Activated naive CD4-positive, alpha-beta T cell treated with Interleukin-2 at 50 U/mL for 16 hours (primary cell): ENCODE results near the gene PRKN.
"Not testable (repeated sequence)": the region's sequence is repeated elsewhere in the genome, so short reads cannot be mapped to it uniquely, and the experiment has no call there.

ENCODE experiments used
- DNase-seq: peaks from one replicate; pipeline ENCODE4 v3.0.0-alpha.2; 2020

PRKN gene

GRCh38 chr6:161882196-161882765 lies 845.3 kb downstream of the PRKN start:
- DNase-seq = no peak

GRCh38 chr6:161880056-161880455 lies 847.5 kb downstream of the PRKN start:
- DNase-seq = no peak

GRCh38 chr6:161876231-161876630 lies 851.3 kb downstream of the PRKN start:
- no peak for DNase-seq

- no peak for DNase-seq
Observed at GRCh38 chr6:161870236-161870901, 857.2 kb downstream of the PRKN start.

GRCh38 chr6:161869491-161869890 lies 858.1 kb downstream of the PRKN start:
- no peak for DNase-seq

DNA sequence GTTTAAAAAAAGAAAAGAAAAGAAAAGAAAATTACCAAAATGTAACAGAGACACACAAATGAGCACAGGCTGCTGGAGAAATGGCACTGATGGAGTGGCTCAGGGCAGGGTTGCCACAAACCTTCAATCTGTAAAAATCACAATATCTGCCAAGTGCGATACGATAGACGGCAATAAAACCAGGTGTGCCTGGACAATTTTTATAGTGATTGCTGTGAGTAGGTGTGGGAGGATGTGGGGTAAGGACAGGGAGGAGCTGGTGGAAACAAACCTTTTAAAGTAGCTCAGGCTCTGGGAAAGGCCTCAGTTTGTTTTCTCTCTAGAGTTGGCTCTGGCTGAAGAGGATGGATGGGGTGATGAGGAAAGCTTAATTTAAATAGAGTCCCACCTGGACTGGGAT lies 861.0 kb downstream of the PRKN start:
- no peak for DNase-seq

GRCh38 chr6:161861061-161861460 lies 866.5 kb downstream of the PRKN start:
- not testable (repeated sequence) for DNase-seq

- DNase-seq = no peak
Observed at GRCh38 chr6:161853657-161854056, 873.9 kb downstream of the PRKN start.

GRCh38 chr6:161851486-161851885 lies 876.1 kb downstream of the PRKN start:
- not testable (repeated sequence) for DNase-seq

GRCh38 chr6:161850562-161850961 lies 877.0 kb downstream of the PRKN start:
- no peak for DNase-seq

GRCh38 chr6:161847628-161848027 lies 879.9 kb downstream of the PRKN start:
- no peak for DNase-seq

- no peak for DNase-seq
Observed at GRCh38 chr6:161844804-161845203, 882.8 kb downstream of the PRKN start.

DNA sequence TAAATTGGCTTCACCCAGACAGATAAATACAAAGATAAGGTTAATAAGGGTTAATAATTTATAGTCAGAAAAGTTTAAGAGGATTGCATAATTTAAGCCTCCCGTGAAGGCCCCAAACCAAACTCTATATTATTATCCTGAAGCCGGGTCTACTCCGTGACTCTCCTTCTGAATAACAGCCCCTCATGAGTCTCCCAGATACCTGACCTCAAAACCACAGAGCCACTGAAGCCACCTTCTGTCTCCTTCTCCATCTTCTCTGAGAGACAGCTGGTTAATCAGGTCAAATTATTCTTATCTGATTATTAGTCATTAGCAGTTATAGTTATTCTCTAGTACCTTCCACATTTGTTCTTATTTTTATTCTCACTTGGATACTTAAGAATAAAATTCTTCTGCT lies 884.5 kb downstream of the PRKN start:
- DNase-seq = no peak

- no peak for DNase-seq
Observed at GRCh38 chr6:161840380-161840779, 887.2 kb downstream of the PRKN start.

GRCh38 chr6:161838306-161839035 lies 889.1 kb downstream of the PRKN start:
- DNase-seq = no peak

- DNase-seq = no peak
Observed at GRCh38 chr6:161837854-161838253, 889.7 kb downstream of the PRKN start.

DNA sequence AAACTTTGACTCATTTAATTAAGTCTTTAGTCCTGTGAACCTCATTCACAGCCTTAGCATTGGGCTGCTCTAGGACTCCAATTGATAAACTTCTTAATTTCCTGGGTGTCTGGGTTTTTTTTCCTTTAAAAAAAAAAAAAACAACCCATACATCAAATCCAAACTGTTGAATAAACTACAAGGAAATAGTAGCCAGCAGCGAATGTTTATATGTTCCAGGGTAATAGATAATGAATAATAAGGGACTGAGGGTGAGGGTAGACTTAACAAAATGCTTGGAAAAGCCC lies 890.2 kb downstream of the PRKN start:
- DNase-seq = no peak

DNA sequence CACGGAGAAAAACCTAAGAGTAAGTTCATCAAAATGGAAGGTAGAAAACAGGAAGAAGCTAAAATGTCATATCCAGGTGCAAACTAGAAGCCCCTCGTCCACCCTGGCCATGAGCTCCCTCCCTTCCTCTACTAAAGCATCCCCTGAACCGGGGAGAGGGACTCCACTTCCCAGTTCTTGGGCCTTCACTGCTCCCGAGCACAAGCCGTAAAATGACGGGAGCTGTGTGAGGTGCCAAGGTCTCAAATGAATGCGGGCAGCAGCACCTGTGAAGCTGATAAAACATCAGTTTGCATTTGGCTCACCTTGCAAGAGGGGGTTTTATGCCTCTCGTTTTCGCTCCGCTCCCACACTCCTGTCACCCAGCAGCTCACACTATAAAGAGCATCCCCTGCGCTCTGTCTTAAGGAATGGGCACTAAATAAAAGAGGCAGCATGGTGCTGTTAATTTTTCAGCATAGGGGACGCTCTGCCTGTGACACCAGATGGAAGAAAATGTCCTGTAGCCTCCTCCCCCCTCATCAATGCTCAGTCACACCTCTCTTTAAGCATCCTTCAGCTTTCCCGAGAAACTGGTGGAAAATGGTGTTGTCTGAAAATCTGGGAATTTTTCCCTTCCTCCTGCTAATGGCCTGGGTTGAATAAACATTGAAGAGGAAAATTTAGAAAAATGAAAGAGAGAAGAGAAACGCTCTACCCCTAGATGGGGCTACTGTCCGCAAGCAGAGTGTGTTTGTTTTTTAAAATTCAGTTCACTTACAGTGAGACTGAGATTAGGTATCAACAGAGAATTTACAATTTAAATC lies 890.7 kb downstream of the PRKN start:
- DNase-seq = no peak

GRCh38 chr6:161835500-161836215 lies 891.9 kb downstream of the PRKN start:
- no peak for DNase-seq

- no peak for DNase-seq
Observed at GRCh38 chr6:161834426-161834825, 893.1 kb downstream of the PRKN start.

DNA sequence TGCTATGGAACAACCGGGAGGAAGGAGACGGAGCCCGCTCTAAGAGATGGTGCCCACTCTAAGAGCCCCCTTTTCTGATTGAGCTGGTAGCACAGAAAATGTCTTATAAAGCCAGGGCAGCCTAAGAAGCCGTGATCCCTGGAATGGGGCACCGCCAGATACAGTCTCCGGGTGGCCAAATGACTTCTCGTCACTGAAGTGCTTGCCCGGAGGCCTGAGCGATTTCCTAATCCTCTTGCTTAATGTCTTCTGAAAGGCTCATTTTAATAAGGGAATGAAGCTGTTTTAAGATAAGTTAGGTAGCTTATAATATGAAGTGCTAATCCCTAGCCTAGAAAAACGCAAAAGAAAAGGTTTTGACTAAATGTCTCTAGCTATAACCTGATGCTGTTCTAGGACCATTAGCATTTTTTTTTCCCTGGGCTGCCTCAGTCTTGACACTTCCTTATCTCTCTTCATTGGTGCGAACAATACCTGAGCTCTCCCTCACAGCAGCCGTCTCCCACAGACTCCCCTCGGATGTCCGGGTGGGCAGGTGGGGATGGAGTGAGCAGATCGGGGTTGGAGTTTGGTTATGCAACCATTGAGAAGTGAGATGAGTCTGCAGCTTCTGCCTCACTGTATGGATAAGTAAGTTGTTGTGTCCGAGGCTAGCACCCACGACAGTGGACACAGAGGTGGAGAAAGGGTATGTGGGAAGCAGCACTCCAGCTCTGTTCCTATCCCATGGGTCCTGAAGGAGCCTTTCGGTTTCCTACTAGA lies 894.3 kb downstream of the PRKN start:
- DNase-seq = no peak

- no peak for DNase-seq
Observed at GRCh38 chr6:161832622-161833021, 894.9 kb downstream of the PRKN start.
